ENCODE measurements around the gene TTN.

The TTN gene

GRCh38 chr2:178811045-178811444 is 3.8 kb upstream of the TTN start:
- DNase-seq = no peak

GRCh38 chr2:178810422-178810821 is 3.2 kb upstream of the TTN start:
- no peak for DNase-seq

DNA sequence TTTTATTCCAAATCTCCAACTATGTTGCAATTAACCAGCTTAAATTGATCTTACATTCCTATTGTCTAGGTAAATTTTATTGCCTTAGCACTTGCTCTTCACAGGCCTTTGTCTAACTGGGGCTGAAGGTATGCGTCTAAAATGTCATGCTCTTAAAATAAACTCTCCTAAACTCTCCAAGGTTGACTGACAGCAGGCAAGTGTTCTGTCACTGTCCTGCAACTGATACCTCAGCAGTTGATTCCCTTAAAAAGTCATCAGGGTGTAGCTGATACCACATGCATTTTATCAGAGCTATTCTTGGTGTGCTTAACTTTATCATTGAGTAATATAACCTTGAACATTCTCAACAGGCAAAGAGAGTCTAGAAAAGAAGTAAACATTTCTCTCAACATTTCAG is 680 bp downstream of the TTN start:
- no peak for DNase-seq

- DNase-seq = no peak
Observed at GRCh38 chr2:178805457-178805856, 1.8 kb downstream of the TTN start.

- no peak for DNase-seq
Observed at GRCh38 chr2:178804791-178805190, 2.4 kb downstream of the TTN start.

DNA sequence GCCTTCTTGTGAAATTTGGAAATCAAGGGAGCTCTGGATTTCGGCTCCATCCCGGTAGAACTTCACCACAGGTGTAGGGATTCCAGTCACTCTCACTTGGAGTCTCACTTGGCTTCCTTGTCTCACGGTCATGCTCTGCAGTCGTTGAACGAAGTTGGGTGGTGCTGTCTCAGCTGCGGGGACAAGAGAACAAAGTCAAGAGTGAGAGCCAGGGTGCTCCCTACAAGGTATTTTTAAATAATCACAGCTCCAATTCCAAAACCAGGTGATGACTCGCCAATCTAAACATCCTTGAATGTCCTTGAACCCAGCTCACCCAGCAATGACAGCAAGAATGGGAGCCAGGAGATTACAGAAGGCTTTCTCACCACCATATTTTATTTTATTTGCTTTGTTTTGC is 6.7 kb downstream of the TTN start:
- DNase-seq = no peak

DNA sequence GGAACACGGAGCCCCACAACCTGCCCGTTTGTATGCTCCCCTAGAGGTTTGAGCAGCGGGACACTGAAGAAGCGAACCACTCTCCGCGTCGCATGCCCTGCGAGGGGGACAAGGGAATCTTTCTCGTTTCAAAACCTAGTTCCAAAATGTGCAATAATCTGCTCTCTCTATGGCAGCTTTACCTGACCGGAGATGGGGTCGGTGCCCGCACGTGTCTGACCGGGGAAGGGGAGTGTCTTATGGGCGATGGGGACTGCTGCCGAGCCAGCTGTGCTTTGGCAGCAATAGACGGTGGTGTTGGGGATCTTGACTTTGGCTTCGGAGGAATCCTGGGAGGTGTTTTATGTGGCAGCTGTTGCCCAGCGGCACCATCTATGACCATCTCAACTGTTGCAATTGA is 7.9 kb downstream of the TTN start:
- no peak for DNase-seq

DNA sequence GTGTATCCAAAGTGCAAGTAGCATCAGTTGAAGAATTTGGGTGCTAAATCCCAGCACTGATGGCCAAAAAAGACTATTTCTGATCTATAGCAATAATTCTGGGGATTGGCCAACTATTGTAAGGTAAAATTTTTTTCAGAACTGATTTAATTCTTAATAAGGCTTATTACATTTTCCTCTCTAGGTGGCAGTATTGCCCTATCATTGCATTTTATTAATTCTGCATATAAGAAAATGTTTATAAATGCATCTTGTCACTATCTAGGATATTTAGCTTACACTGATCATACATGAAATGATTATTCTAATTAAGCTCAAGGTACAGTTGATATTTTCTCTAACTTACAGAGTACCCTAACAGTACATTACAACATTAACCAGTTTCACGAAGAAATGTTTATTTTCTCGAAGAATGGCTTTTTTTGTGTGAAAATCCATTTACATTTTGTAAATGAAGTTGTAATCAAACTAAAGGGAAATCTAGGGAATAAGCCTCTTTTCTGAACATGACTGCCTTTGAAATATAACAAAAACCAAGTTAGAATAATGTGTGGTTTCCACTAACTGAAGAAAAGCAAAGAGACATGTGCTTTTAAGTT is 11.0 kb downstream of the TTN start:
- DNase-seq = no peak

DNA sequence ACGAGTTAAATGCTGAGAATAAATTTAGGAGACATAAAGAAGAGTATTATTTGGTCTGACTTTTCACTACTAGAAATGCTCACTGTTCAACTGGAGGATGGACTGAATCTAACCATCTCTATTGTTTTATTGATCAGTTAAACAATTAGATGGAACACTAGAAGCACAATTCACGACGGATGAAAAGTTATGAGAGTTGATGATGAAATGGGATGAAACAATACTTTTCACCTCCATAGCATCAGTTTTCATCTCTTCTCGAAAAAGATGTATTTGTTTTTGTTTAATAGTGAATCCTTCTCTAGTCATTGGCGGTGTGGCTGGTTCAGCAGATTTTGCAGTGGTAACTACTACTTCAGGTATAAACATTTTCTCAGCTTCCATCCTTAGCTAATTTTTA is 19.3 kb downstream of the TTN start:
- DNase-seq = no peak

DNA sequence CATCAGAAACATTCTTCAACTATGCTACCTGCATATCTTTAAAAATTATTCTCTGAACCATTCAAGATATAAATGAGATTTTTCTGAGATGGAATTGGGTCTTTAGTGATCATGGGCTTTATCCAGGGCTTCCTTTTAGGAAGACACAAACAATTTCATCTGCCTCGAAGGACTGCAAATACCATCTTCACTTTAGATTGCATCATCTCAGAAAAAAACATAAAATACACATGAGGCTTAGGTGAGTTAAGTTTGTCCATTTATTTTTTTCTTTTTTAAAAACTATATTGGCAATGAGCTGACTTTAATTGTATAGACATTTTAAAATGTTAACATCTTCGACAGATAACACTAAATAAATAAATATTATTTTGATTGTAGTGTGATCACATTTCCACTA is 20.1 kb downstream of the TTN start:
- DNase-seq = no peak

DNA sequence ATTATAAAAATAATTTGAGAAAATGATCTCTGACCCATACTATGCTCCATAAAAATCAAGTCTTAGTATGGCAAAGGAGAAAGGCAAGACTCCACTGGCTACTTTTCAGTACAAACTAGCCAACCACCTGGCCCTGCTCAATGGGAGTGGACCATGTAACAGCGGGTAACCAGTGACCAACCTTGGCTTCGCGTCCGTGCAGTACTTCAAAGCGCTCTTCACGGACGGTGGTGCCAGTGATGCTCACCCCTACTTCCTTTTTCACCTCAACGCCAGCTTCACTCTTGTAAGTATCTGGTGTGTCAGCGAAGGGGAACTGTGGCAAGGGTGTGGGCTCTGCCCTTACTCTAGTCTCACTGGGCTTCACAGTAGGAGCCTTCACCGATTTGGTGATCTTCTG is 23.3 kb downstream of the TTN start:
- no peak for DNase-seq

DNA sequence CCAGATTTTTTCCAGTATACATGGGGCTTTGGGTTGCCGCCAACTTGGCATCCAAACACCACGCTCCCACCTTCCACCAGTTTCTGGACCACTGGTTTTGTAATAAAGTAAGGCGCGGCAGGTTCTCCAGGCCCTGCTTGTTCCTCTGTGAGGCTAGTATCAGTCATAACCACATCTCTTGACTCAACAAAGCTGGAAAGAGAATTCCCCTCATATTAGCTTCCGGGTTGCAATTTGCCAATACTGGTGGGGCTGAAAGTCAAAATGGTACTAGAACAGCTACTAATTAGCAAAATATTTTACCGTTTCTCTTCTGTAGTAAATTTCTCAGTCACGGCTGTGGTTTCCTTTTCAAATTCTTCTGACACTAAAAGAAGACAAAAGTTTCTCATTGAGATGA is 25.0 kb downstream of the TTN start:
- DNase-seq = no peak

- no peak for DNase-seq
Observed at GRCh38 chr2:178777577-178777976, 29.6 kb downstream of the TTN start.

- DNase-seq = no peak
Observed at GRCh38 chr2:178776751-178777150, 30.5 kb downstream of the TTN start.

DNA sequence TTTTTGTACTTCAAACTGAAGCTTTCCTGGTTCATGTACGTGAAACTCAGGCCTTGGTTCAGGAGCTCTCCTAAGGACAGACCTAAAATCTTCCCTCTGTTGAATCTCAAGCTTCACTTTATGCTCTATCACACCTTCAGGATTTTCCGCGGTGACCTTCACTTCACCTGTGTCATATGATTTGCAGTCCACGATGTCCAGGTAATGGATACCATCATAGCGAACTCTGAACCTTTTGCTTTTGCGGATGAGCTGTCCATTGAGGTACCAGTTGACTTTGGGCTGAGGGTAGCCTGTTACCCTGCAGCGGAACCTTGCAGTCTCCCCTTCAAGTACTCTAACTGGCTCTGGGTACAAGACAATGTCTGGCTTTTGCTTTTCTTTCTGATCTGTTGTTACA is 31.2 kb downstream of the TTN start:
- DNase-seq = no peak

DNA sequence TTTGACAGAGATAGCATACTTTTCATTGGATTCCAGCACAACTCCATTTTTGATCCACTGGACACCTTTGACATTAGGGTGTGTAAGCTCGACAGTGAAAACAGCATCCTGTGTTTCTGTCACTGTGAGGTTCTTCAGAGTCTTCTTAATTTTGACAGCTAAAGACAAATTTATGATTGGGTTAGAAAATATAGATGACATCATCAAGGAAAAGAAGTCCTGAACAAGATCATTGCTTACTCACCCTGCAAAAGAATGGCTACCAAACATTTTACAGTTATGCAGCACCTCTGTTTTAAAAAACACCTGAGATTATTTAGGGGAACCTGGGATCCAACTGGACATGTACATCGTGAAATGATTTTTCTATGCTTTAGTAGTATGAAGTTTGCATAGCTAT is 36.7 kb downstream of the TTN start:
- DNase-seq = no peak

DNA sequence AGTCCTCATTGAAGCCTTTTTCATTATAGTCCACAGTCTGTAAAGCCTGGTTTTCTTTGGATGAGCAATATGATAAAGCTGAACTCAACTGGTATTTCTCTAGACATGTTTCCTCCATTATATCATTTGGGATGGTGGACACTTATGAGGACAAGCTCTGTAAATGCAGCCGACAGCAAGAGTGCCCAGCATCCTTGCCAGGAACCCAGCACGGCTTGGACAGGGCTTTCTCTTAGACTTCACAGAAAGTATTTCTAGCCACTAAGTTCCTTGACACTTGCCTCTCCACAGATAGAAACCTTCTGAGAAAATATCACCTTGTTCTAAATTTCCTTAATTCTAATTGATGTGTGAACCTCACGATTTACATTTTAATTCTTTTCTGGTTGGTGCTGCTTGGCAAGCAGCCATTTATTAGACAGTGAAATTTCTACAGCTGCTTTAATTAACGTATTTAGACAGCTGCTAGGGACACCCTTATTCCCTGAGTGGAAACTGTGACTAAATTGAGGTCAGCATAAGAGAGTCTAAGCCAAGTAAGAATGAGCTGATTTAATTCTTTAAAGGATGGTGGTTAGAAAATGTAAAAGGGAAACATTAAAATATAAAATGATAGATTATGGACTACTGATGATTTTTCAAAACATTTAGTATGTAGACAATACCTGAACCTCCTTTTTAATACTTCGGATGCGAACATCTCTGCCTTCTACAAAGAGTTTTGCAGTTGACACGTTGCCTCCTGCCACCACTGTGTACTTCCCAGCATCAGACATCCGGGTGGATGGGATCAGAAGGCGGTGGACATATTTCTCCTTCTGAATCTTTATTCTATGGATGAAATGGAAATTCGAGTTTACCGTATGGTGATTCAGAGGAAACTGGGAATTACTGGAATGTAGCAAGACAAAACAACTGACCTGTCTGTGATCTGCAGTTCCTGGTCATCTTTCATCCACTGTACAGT is 39.8 kb downstream of the TTN start:
- no peak for DNase-seq

DNA sequence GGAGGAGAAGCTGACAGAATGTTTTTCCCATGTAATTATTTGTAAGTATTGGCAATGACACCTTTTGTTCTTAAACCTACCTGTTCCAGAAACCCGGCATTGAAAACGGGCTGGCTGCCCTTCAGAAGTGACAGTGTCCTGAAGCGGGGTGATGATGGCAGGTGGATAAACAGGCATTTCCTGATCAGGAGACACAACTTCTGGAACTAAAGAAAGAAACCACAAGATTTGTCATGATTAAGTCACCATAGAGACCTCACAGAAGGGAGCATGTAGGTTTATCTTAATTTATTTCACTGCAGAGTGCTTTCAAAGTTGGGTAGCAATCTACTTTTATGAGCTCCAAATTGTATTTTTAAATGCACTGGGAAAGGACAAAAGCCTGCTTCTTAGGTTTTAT is 43.1 kb downstream of the TTN start:
- DNase-seq = no peak

DNA sequence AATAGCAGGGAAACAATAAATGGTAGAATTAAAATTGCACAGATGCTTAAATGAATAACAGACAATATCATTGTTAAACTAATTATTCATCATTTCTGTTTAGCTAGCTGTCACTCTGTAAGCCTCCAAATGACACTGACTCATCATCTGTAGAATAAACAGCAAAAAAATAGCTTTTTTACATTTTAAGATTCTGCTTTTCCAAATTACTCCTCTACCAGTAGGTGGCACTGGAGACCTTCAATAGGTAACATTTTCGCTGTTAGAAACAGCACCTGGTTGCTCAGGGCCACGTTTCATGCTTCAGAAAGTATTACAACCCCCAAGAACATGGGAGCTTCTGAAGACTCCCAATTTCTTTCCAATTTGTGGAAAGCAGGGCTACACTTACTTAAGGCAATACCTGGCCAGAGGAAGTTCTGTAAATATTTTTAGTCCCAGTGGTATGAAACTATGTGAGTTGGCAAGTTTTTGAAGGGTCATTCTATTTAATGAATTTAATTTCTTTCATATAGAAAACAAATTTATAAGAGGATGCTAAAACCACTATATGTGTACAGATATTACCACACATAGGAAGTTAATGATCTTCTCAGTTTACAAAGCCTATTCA is 45.4 kb downstream of the TTN start:
- peak; percentile 30 for DNase-seq

GRCh38 chr2:178756843-178757242 is 50.4 kb downstream of the TTN start:
- DNase-seq = no peak

DNA sequence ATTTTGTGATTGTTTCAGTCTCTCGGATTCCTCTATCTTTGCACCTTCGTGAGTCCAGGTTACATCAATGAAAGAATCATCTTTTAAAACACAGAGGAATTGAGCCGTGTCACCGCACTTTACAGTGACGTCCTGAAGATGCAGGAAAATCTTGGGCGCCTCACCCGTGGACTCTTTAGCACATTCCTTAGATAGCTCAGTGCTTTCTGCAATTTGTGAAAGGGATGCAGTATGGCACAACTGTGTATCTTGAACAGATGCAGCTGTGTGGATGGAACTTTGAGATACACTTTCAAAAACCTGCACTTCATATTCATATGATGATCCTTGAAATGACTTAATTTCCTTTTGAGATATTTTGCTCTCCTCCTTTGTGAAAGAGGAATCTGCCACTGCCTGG is 50.9 kb downstream of the TTN start:
- no peak for DNase-seq

DNA sequence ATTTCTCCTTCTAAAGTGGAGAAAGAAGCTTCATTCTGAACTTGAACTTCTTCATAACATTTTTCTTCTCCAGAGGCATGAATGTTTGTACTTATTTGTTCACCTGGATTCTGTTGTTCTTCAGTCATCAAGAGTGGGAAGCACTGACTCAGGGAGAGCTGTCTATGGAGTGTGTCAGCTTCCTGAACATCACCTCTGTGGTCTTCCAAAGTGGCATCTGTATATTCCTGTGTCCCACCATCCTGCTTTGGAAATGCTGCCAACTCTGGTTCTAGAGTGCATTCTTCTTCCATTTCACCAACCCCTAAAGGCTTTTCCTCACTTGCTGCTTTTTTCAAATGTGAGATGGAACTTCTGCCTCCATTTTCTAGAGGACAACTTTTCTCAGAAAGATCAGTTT is 59.5 kb downstream of the TTN start:
- DNase-seq = no peak

- no peak for DNase-seq
Observed at GRCh38 chr2:178734518-178734917, 72.7 kb downstream of the TTN start.

- DNase-seq = no peak
Observed at GRCh38 chr2:178733975-178734374, 73.2 kb downstream of the TTN start.
